Peyer's patch (tissue), 4 donors: ENCODE measurements around the gene ADORA2A. TPM values are rescaled to one million over a fixed set of nuclear protein-coding genes. Genes with fewer than 3 reads are reported as not detected.
A peak's percentile ranks its signal among the peaks of the same experiment; 100 is the strongest.

Source experiments
- DNase-seq, 3 donors: peaks; one replicate each; pipeline ENCODE4 v3.0.0-alpha.2; 2017 to 2019
- H3K27ac ChIP-seq, 4 donors: fragments of 200-600 bp; sonication (generic); one replicate each; pipeline ENCODE4 v1.5.1; 2016 to 2019
- H3K27me3 ChIP-seq, 2 donors: fragments of 200-600 bp; sonication (generic); one replicate each; pipeline ENCODE4 v1.5.1; 2019
- H3K36me3 ChIP-seq, 3 donors: fragments of 200-600 bp; sonication (generic); one replicate each; pipeline ENCODE4 v1.5.1; 2016 to 2019
- H3K4me1 ChIP-seq, 4 donors: fragments of 200-600 bp; sonication (generic); one replicate each; pipeline ENCODE4 v1.5.1; 2016 to 2019
- H3K4me3 ChIP-seq, 4 donors: fragments of 200-600 bp; sonication (generic); 1 replicate in 3 of 4; 2 replicates in 1 of 4; pipeline ENCODE4 v1.5.1; 2016 to 2019; ENCODE audit warnings: mild to moderate bottlenecking in 1 of 4
- H3K9me3 ChIP-seq, 4 donors: fragments of 200-600 bp; sonication (generic); one replicate each; pipeline ENCODE4 v1.5.1; 2016 to 2019; ENCODE audit warnings: mild to moderate bottlenecking in 1 of 4
- POLR2A ChIP-seq, 2 donors: fragments of 450-650 bp; IDR thresholded peaks; one replicate each; pipeline ENCODE4 v1.5.1; 2017; ENCODE audit warnings: antibody characterized with exemption in 2 of 2, mild to moderate bottlenecking in 2 of 2, moderate library complexity in 2 of 2
- total RNA-seq, 4 donors: library from RNA; depleted of rRNA; stranded (reverse); fragments of >200 nt; gene quantifications; one replicate each; pipeline ENCODE4 v1.1.0, GENCODE V29; 2016
- TF ChIP-seq, protein P1 (sequence below), 6 experiments: fragments of 450-650 bp in 4 of 6; fragments of 200-600 bp in 2 of 6; sonication (generic) in 1 of 6; IDR thresholded peaks; one replicate each; pipeline ENCODE4 v1.5.1; 2017 to 2019; ENCODE audit warnings: antibody characterized with exemption in 6 of 6, mild to moderate bottlenecking in 3 of 6, moderate library complexity in 1 of 6

Gene ADORA2A
- total RNA-seq, 4 donors from 2014 or later, result 1.3 to 4.3 (median 2.6) TPM

DNA sequence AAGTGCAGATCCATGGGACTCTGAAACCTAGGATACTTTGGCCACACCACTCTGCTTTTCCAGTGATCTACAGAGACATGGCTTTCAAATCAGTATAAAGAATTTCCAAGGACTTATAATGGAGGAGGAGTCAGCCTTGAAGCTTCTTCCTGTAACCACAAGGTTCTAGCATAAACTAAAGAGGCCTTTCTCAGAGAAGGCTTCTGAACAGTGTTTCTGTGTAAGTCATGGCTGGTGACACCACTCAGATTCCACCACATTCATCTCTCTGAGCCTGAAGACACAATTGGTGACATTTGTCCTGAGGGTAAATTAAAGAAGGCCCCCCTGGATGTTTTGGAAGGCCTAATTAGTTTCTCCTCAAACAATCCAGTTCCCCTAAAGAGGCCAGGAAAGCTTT is 29.0 kb upstream of the ADORA2A start:
- H3K36me3 ChIP-seq, result peaks cover 0 to 18% (median 0%) of the 10 kb centered on the region in 3 donors
- DNase-seq, result no peak
- TF ChIP-seq POLR2A (IDR thresholded peaks at IDR 0.05), result no peak
- TF ChIP-seq, protein P1, sequence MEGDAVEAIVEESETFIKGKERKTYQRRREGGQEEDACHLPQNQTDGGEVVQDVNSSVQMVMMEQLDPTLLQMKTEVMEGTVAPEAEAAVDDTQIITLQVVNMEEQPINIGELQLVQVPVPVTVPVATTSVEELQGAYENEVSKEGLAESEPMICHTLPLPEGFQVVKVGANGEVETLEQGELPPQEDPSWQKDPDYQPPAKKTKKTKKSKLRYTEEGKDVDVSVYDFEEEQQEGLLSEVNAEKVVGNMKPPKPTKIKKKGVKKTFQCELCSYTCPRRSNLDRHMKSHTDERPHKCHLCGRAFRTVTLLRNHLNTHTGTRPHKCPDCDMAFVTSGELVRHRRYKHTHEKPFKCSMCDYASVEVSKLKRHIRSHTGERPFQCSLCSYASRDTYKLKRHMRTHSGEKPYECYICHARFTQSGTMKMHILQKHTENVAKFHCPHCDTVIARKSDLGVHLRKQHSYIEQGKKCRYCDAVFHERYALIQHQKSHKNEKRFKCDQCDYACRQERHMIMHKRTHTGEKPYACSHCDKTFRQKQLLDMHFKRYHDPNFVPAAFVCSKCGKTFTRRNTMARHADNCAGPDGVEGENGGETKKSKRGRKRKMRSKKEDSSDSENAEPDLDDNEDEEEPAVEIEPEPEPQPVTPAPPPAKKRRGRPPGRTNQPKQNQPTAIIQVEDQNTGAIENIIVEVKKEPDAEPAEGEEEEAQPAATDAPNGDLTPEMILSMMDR (IDR thresholded peaks at IDR 0.05), result no peak
- no peak overlapping the region for H3K27ac ChIP-seq
- H3K4me3 ChIP-seq, result no peak overlapping the region
- H3K4me1 ChIP-seq, result peaks cover 0 to 20% (median 0%) of the 10 kb centered on the region in 4 donors
- H3K27me3 ChIP-seq, result no peaks in the 10 kb centered on the region
- no peaks in the 10 kb centered on the region for H3K9me3 ChIP-seq

DNA sequence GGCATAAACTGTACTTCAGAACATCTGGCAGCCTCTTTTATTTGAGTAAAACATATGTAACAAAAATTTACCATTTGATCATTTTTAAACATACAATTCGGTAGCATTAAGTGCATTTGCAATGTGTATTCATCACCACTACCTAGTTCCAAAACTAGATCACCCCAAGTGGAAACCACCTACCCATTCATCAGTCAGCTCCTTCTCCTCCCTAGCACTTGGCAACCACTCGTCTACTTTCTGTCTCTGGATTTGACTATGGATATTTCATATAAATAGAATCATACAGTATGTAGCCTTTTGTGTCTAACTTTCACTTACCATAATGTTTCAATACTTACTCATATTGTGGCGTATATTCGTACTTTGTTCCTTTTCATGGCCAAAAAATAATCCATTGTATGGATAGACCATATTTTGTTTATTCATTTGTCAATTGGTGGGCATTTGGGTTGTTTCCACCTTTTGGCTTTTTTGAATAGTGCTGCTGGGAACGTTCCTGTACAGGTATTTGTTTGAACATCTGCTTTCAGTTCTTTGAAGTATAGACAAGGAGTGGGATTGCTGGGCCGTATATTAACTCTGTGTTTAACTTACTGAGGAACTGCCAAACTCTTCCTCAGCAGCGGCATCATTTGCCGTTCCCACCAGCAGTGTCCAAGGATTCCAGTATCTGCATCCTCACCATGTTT is 27.2 kb upstream of the ADORA2A start:
- TF ChIP-seq, protein P1 (IDR thresholded peaks at IDR 0.05), result no peak
- TF ChIP-seq POLR2A (IDR thresholded peaks at IDR 0.05), result no peak
- Histone ChIP-seq H3K9me3 (no peaks in the 10 kb centered on the region), H3K4me3 (no peak overlapping the region), H3K27me3 (no peaks in the 10 kb centered on the region), H3K36me3 (peaks cover 0 to 24% (median 0%) of the 10 kb centered on the region in 3 donors), H3K27ac (peak overlapping the region in 3 of 4 donors; percentile 9 to 42 (median 40)), H3K4me1 (peaks cover 0 to 27% (median 0%) of the 10 kb centered on the region in 4 donors)
- DNase-seq, result no peak

DNA sequence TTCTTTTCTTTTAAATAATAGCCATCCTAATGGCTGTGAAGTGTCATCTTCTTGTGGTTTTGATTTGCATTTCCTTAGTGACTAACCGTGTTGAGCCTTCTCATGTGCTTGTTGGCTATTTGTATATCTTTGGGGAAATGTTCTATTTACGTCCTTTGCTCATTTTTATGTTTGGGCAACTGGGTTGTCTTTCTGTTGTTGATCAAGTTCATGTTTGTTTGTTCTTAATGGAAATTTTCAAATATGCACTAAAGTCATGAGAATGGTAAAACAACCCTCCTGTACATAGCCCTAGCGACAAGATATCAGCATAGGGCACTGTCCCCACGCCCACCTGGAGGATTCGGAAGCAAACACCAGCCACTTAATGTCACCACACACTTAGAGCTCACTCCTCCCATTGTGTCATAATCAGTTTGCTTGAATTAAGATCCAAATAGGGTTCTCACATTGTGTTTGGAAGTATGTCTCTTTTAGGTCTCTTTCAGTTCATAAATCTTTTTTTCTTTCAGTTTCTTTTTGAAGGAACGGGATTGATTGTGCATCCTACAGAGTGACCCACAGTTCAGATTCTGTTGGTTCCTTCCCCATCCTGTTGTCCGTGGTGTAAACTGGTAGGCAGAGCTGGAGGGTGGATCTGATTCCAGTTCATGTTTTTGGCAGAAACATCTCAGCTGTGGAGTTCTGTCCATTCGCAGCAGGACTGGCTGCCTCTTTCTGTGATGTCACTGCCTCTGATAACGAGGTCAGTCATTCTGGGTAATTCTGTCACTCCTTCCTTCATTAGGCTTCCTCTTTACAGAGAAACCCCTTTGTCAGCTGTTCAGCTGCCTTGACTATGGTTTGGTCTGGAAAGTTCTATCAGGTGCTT is 26.4 kb upstream of the ADORA2A start:
- no peak overlapping the region for H3K4me3 ChIP-seq
- H3K27me3 ChIP-seq, result no peaks in the 10 kb centered on the region
- H3K9me3 ChIP-seq, result no peaks in the 10 kb centered on the region
- H3K4me1 ChIP-seq, result peaks cover 0 to 27% (median 0%) of the 10 kb centered on the region in 4 donors
- H3K27ac ChIP-seq, result peak overlapping the region; percentile 24 to 67 (median 34)
- no peak for TF ChIP-seq POLR2A (IDR thresholded peaks at IDR 0.05)
- TF ChIP-seq, protein P1 (IDR thresholded peaks at IDR 0.05), result no peak
- DNase-seq, result peak in 1 of 3 donors; percentile 47
- H3K36me3 ChIP-seq, result peaks cover 0 to 23% (median 0%) of the 10 kb centered on the region in 3 donors

DNA sequence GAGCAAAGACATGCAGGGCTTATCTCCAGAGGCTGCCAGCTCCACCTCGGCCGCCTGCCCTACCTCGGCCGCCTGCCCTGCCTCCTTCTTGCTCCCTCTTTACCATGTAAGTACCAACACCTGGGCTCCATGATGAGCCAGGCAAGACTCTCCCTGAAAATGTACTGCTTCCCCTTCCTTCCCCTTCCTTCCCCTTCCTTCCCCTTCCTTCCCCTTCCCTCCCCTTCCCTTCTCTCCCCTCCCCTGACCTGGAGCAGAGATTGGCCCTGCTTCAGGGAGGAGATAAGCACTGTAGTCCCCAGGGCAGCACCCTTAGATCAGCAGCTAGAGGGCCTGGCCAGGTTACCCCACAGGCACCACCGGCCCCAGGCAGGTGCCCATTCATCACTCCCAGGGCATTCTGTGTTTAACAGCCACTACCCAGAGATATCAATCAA is 25.4 kb upstream of the ADORA2A start:
- TF ChIP-seq, protein P1 (IDR thresholded peaks at IDR 0.05), result no peak
- no peak for TF ChIP-seq POLR2A (IDR thresholded peaks at IDR 0.05)
- H3K4me3 ChIP-seq, result no peak overlapping the region
- peaks cover 0 to 17% (median 0%) of the 10 kb centered on the region in 3 donors for H3K36me3 ChIP-seq
- H3K9me3 ChIP-seq, result no peaks in the 10 kb centered on the region
- H3K27ac ChIP-seq, result peak overlapping the region in 3 of 4 donors; percentile 8 to 67 (median 60)
- no peaks in the 10 kb centered on the region for H3K27me3 ChIP-seq
- no peak for DNase-seq
- H3K4me1 ChIP-seq, result peaks cover 0 to 27% (median 0%) of the 10 kb centered on the region in 4 donors

DNA sequence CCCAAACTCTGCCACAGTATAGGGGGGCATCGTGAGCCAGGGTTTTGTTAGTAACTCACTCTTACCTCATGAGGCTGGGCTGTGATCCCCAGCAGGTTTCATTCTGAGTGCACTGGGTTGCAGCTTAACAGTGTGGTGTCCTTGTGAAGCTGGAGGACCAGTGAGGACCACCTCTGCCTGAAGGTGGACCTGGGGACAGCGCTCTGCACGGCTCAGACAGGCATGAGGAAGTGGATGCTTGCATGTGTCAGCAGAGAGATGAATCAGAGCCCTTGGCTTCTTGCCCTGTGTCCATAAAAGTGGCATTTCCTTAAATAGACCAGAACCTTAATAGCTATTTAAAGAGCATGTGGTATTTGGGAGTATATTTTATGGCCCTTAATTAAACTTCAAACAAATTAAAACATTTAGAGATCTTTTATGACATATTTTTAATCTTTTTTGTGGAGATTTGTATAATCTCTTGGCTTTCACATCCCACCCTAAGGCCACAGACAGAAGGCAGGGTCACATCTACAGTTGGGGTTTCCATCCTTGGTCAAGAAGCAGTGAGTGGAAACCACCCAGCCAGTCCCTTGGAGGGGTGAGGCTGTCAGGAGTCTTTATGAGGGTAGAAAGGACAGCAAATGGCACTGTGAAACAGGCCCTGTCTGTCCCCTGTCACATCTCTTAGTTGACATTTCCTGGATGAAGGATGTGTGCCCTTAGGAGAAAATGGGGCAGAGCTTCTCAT is 24.8 kb upstream of the ADORA2A start:
- H3K4me3 ChIP-seq, result no peak overlapping the region
- no peak for TF ChIP-seq POLR2A (IDR thresholded peaks at IDR 0.05)
- TF ChIP-seq, protein P1 (IDR thresholded peaks at IDR 0.05), result peak in 1 of 6 experiments; percentile 26
- H3K36me3 ChIP-seq, result peaks cover 0 to 12% (median 0%) of the 10 kb centered on the region in 3 donors

More for the DNA sequence above, 24.8 kb upstream of the ADORA2A start:
- no peaks in the 10 kb centered on the region for H3K9me3 ChIP-seq
- H3K27ac ChIP-seq, result peak overlapping the region in 3 of 4 donors; percentile 19 to 67 (median 60)
- H3K27me3 ChIP-seq, result no peaks in the 10 kb centered on the region
- peaks cover 0 to 27% (median 0%) of the 10 kb centered on the region in 4 donors for H3K4me1 ChIP-seq
- DNase-seq, result peak; percentile 34 to 92 (median 71)
